T-cell (primary cell): ENCODE results near the gene AVP. TPM values are rescaled to one million over a fixed set of nuclear protein-coding genes. Genes with fewer than 3 reads are reported as not detected.
"Not testable (repeated sequence)": the region's sequence is repeated elsewhere in the genome, so short reads cannot be mapped to it uniquely, and the experiment has no call there.

Experiments
- ATAC-seq, 4 experiments: fragments of 200-7000 bp in 3 of 4; fragments of 150-1000 bp in 1 of 4; cut with Tn5 transposase; replicated peaks in 1 of 4; 1 replicate in 3 of 4; 2 replicates in 1 of 4; pipeline ENCODE4 v1.10.0; 2021; ENCODE audit warnings: moderate library complexity in 3 of 4, mild to moderate bottlenecking in 2 of 4, moderate number of reproducible peaks in 1 of 4
- CTCF ChIA-PET, 2 donors: fragments of 300-600 bp; sonication (Branson Sonifier 250); formaldehyde crosslinking; loops; one replicate each; lab custom pipeline; 2022; ENCODE audit warnings: antibody characterized with exemption in 2 of 2; lab: Charles Lee
- POLR2A ChIA-PET, 2 donors: fragments of 300-600 bp; sonication (Branson Sonifier 250); formaldehyde crosslinking; loops; one replicate each; lab custom pipeline; 2022; ENCODE audit warnings: antibody characterized with exemption in 2 of 2; lab: Charles Lee
- DNase-seq, 35 experiments: peaks; one replicate each; pipeline versions ENCODE4 v3.0.0 to v3.0.0-alpha.2; 2013 to 2023
- H3K27ac ChIP-seq: one replicate; pipeline ENCODE4 v1.5.1; 2013; ENCODE audit warnings: low read length
- H3K27me3 ChIP-seq, 2 experiments: replicated peaks in 1 of 2; 1 replicate in 1 of 2; 2 replicates in 1 of 2; pipeline versions ENCODE4 v1.6.1 to v1.7.0; 2013; ENCODE audit warnings: low read length in 1 of 2, mixed read lengths in 1 of 2; ENCODE audit not compliant: control insufficient read depth in 2 of 2, insufficient read depth in 2 of 2; ENCODE audit errors: extremely low read depth in 1 of 2
- H3K36me3 ChIP-seq, 2 donors: 1 replicate in 1 of 2; 2 replicates in 1 of 2; pipeline versions ENCODE4 v1.6.1 to v1.7.0; 2013; ENCODE audit warnings: low read length in 1 of 2; ENCODE audit not compliant: control insufficient read depth in 2 of 2, insufficient read depth in 1 of 2; ENCODE audit errors: extremely low read depth in 1 of 2
- H3K4me1 ChIP-seq, 2 experiments: 1 replicate in 1 of 2; 2 replicates in 1 of 2; pipeline versions ENCODE4 v1.6.1 to v1.7.0; 2013; ENCODE audit warnings: low read length in 2 of 2, mixed read lengths in 1 of 2; ENCODE audit not compliant: insufficient read depth in 2 of 2, control insufficient read depth in 1 of 2; ENCODE audit errors: extremely low read depth in 1 of 2
- H3K4me3 ChIP-seq, 2 donors: 1 replicate in 1 of 2; 2 replicates in 1 of 2; pipeline versions ENCODE4 v1.5.1 to v1.7.0; 2013; ENCODE audit warnings: mild to moderate bottlenecking in 2 of 2, low read length in 1 of 2, moderate library complexity in 1 of 2; ENCODE audit not compliant: control insufficient read depth in 1 of 2; ENCODE audit errors: extremely low read depth in 1 of 2
- H3K9me3 ChIP-seq: 2 replicates; pipeline ENCODE4 v1.7.0; 2013
- H3K27ac Mint-ChIP-seq, 2 donors: one replicate each; pipeline ENCODE4 v1.8.0; 2020 to 2021; ENCODE audit warnings: mild to moderate bottlenecking in 2 of 2, mixed read lengths in 2 of 2
- H3K27me3 Mint-ChIP-seq, 2 donors: one replicate each; pipeline ENCODE4 v1.8.0; 2021 to 2022; ENCODE audit warnings: mixed read lengths in 2 of 2
- H3K36me3 Mint-ChIP-seq: one replicate; pipeline ENCODE4 v1.8.0; 2021; ENCODE audit warnings: mixed read lengths
- H3K4me1 Mint-ChIP-seq, 3 donors: one replicate each; pipeline ENCODE4 v1.8.0; 2020 to 2022; ENCODE audit warnings: mixed read lengths in 3 of 3, mild to moderate bottlenecking in 1 of 3
- H3K4me3 Mint-ChIP-seq, 3 donors: one replicate each; pipeline ENCODE4 v1.8.0; 2020 to 2022; ENCODE audit warnings: mild to moderate bottlenecking in 3 of 3, mixed read lengths in 3 of 3, moderate library complexity in 3 of 3
- H3K9me3 Mint-ChIP-seq, 3 donors: one replicate each; pipeline ENCODE4 v1.8.0; 2020 to 2022; ENCODE audit warnings: mixed read lengths in 3 of 3
- WGBS: methylation state at CpG from one replicate; pipeline ENCODE4 v1.1.5; 2013; ENCODE audit warnings: missing lambda C conversion rate; ENCODE audit not compliant: insufficient coverage; 5-methylcytosine and 5-hydroxymethylcytosine counted together
- total RNA-seq, 35 experiments: library from RNA in 6 of 35; stranded (reverse) in 6 of 35; fragments of 120-200 nt in 1 of 35; gene quantifications; one replicate each; pipeline versions ENCODE4 v1.2.1 to v1.2.4 and lab custom pipeline; 2013 to 2026

AVP gene
- total RNA-seq, 5 donors from 2014 or later (not counting 1 experiment from before 2014, with no cell fraction given) = 0.44 to 1.6 (median 0.59) TPM; not detected in 2

- no peak for DNase-seq
- H3K27ac ChIP-seq = no peak overlapping the region
- WGBS = 43% methylated on average over 3 of the region's 6 CpGs
- peaks cover 4 to 34% of the 10 kb centered on the region in 2 experiments for H3K4me1 ChIP-seq
- peaks cover 0 to 20% of the 10 kb centered on the region in 2 experiments for H3K27me3 ChIP-seq
- no peak overlapping the region for H3K4me3 ChIP-seq
- H3K36me3 ChIP-seq = no peaks in the 10 kb centered on the region
- Mint-ChIP-seq H3K9me3 (no peaks in the 10 kb centered on the region), H3K36me3 (no peaks in the 10 kb centered on the region), H3K4me1 (peaks cover 25 to 41% (median 28%) of the 10 kb centered on the region in 3 donors), H3K27ac (no peak overlapping the region), H3K27me3 (peaks cover 0 to 8% of the 10 kb centered on the region in 2 donors), H3K4me3 (no peak overlapping the region)
- ChIA-PET POLR2A (no interaction called here), CTCF (interaction anchor here in 1 of 2 donors (0.6 kb wide), 1 partner anchor 23 kb away, joined by 3 read pairs; no protein-coding TSS in a partner anchor)
- H3K9me3 ChIP-seq = no peaks in the 10 kb centered on the region
- ATAC-seq = no peak
Measured at GRCh38 chr20:3074812-3075211, 9.7 kb downstream of the AVP start.

- H3K4me3 ChIP-seq, ATAC-seq, POLR2A ChIA-PET, H3K36me3 Mint-ChIP-seq, H3K9me3 Mint-ChIP-seq, H3K36me3 ChIP-seq, H3K9me3 ChIP-seq, DNase-seq, H3K27ac ChIP-seq, CTCF ChIA-PET, H3K27me3 Mint-ChIP-seq: not testable (repeated sequence)
- Histone ChIP-seq H3K27me3 (peaks cover 0 to 18% of the 10 kb centered on the region in 2 experiments), H3K4me1 (peaks cover 4 to 34% of the 10 kb centered on the region in 2 experiments)
- Mint-ChIP-seq H3K27ac (peak overlapping the region in 1 of 2 donors; percentile 6), H3K4me1 (peaks cover 25 to 45% (median 30%) of the 10 kb centered on the region in 3 donors), H3K4me3 (peak overlapping the region; percentile 34 to 75 (median 54))
- 89% methylated on average over 4 of the region's 8 CpGs for WGBS
Measured at GRCh38 chr20:3073251-3073643, 11.3 kb downstream of the AVP start.

DNA sequence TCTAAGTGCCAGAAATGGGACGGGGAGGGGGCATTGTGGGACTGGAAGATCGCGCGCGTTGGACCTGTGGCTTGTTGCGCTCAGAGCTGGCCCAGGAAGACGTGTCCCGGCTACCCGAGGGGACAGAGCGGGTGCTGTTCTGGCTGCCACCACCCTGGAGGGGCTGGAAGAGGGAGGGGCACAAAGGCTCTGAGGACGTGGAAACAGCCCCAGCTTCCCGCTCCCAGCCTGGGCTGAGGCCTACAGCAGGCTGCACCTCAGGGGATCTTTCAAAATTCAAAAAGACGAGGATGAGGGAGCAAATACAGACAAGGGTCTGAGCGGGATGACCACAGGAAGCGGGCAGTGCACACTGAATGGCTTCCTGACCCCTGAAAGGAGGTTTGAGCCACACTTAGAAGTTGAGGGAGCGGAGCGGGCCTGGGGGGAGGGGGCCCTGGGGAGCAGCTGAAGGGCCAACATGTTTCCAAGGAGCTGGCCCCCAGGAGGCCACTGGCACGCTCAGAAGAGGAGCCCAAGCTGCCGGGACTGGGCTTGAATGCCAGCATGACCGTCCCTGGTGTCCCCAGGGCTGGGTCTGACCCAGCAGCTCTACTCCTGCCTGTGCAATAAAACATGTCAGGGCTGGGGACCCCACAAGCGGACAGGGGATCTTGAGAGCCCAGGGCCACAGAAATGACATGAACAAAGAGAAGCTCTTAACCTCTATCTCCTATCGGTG is 11.8 kb downstream of the AVP start:
- ChIA-PET CTCF (no interaction called here), POLR2A (interaction anchor here in 1 of 2 donors (1.2 kb wide), 1 partner anchor 20 kb away, joined by 3 read pairs; no protein-coding TSS in a partner anchor)
- Mint-ChIP-seq H3K9me3 (no peaks in the 10 kb centered on the region), H3K4me3 (peak overlapping the region; percentile 75 to 86 (median 75)), H3K36me3 (peaks cover 5% of the 10 kb centered on the region), H3K4me1 (peaks cover 22 to 42% (median 27%) of the 10 kb centered on the region in 3 donors), H3K27me3 (peaks cover 0 to 2% of the 10 kb centered on the region in 2 donors), H3K27ac (peak overlapping the region; percentile 73 to 90)
- DNase-seq (no peak), ATAC-seq (no peak)
- 91% methylated on average over 22 of the region's 22 CpGs for WGBS
- Histone ChIP-seq H3K27ac (peak overlapping the region; percentile 47), H3K4me3 (peak overlapping the region; percentile 41 to 54), H3K4me1 (peaks cover 4 to 32% of the 10 kb centered on the region in 2 experiments), H3K36me3 (no peaks in the 10 kb centered on the region), H3K27me3 (peaks cover 0 to 18% of the 10 kb centered on the region in 2 experiments), H3K9me3 (no peaks in the 10 kb centered on the region)

- ChIA-PET POLR2A (interaction anchor here in 1 of 2 donors (1.2 kb wide), 1 partner anchor 21 kb away, joined by 3 read pairs; no protein-coding TSS in a partner anchor), CTCF (no interaction called here)
- peaks cover 0 to 17% of the 10 kb centered on the region in 2 experiments for H3K27me3 ChIP-seq
- no peaks in the 10 kb centered on the region for H3K9me3 ChIP-seq
- H3K36me3 ChIP-seq = no peaks in the 10 kb centered on the region
- Mint-ChIP-seq H3K4me1 (peaks cover 16 to 35% (median 21%) of the 10 kb centered on the region in 3 donors), H3K27me3 (peaks cover 0 to 2% of the 10 kb centered on the region in 2 donors), H3K9me3 (no peaks in the 10 kb centered on the region), H3K4me3 (peak within 1 kb of the TSS; percentile 75 to 86 (median 78)), H3K36me3 (peaks cover 5% of the 10 kb centered on the region), H3K27ac (peak within 1 kb of the TSS; percentile 73 to 90)
- DNase-seq (peak; percentile 56 to 86 (median 72)), ATAC-seq (peak; percentile 85 to 91 (median 89))
- WGBS = 10% methylated on average over 76 of the region's 95 CpGs
- H3K4me3 ChIP-seq = peak within 1 kb of the TSS; percentile 41 to 54
- peaks cover 4 to 24% of the 10 kb centered on the region in 2 experiments for H3K4me1 ChIP-seq
- peak within 1 kb of the TSS; percentile 47 for H3K27ac ChIP-seq
Measured at GRCh38 chr20:3071610-3072529, 12.7 kb downstream of the AVP start, which contains the start of gene OXT. OXT (plus strand) TSS chr20:3071620; CDS start chr20:3071656, 36 bp downstream.

- Mint-ChIP-seq H3K36me3 (peaks cover 5% of the 10 kb centered on the region), H3K4me3 (peak overlapping the region; percentile 75 to 86 (median 78)), H3K27me3 (peaks cover 0 to 2% of the 10 kb centered on the region in 2 donors), H3K9me3 (no peaks in the 10 kb centered on the region), H3K4me1 (peaks cover 14 to 32% (median 18%) of the 10 kb centered on the region in 3 donors), H3K27ac (peak overlapping the region in 1 of 2 donors; percentile 80)
- Histone ChIP-seq H3K9me3 (no peaks in the 10 kb centered on the region), H3K4me3 (peak overlapping the region; percentile 41 to 54), H3K27ac (no peak overlapping the region), H3K4me1 (peaks cover 4 to 22% of the 10 kb centered on the region in 2 experiments), H3K27me3 (peaks cover 0 to 15% of the 10 kb centered on the region in 2 experiments), H3K36me3 (no peaks in the 10 kb centered on the region)
- ATAC-seq (no peak), DNase-seq (no peak)
- ChIA-PET POLR2A (no interaction called here), CTCF (no interaction called here)
- 89% methylated on average over 13 of the region's 16 CpGs for WGBS
Measured at GRCh38 chr20:3071266-3071609, 13.3 kb downstream of the AVP start.

DNA sequence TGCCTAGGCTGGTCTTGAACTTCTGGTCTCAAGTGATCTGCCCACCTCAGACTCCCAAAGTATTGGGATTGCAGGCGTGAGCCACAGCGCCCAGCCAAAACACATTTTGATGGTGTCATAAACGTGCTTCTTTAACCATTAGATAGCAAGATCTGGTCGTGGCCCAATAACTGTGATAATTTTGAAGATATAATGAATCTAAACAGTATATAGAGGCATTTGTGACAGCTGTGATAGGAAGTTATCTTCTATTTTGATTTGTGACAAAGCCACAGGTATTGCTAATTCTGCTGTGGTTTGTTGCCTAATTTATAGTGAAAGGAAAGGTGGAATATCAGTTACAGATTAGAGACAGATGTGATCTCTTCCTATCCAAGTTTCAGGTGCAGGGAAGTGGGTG is 13.8 kb downstream of the AVP start:
- Histone ChIP-seq H3K36me3 (no peaks in the 10 kb centered on the region), H3K9me3 (no peaks in the 10 kb centered on the region), H3K27ac (no peak overlapping the region), H3K27me3 (peaks cover 0 to 15% of the 10 kb centered on the region in 2 experiments), H3K4me3 (no peak overlapping the region), H3K4me1 (peaks cover 4 to 22% of the 10 kb centered on the region in 2 experiments)
- peaks cover 5% of the 10 kb centered on the region for H3K36me3 Mint-ChIP-seq
- H3K27me3 Mint-ChIP-seq = peaks cover 0 to 2% of the 10 kb centered on the region in 2 donors
- no peaks in the 10 kb centered on the region for H3K9me3 Mint-ChIP-seq
- H3K27ac Mint-ChIP-seq = peak overlapping the region; percentile 59 to 80
- POLR2A ChIA-PET = no interaction called here
- ATAC-seq (no peak), DNase-seq (no peak)
- H3K4me1 Mint-ChIP-seq = peaks cover 14 to 32% (median 18%) of the 10 kb centered on the region in 3 donors
- CTCF ChIA-PET = no interaction called here
- peak overlapping the region; percentile 75 to 86 (median 78) for H3K4me3 Mint-ChIP-seq
- WGBS = 89% methylated on average over 3 of the region's 4 CpGs
